ENCODE measurements around the gene BMPR1A.
A peak's percentile ranks its signal among the peaks of the same experiment; 100 is the strongest.

Gene BMPR1A

GRCh38 chr10:86956195-86956847, 199.9 kb downstream of the BMPR1A start:
- peak overlapping the region; percentile 20 to 32 for H3K4me3 ChIP-seq
- peak in 1 of 2 donors; percentile 62 for DNase-seq
- H3K27ac ChIP-seq, result peak overlapping the region; percentile 91 to 94
- H3K27me3 ChIP-seq, result no peaks in the 10 kb centered on the region
- no peaks in the 10 kb centered on the region for H3K9me3 ChIP-seq
- H3K4me1 ChIP-seq, result peaks cover 15 to 97% (median 83%) of the 10 kb centered on the region in 4 donors
- TF ChIP-seq CTCF (IDR thresholded peaks at IDR 0.05), result no peak
- peaks cover 0 to 2% (median 0%) of the 10 kb centered on the region in 3 donors for H3K36me3 ChIP-seq
- intact Hi-C loops (cut with DNase I; ENCODE audit: low total_unique reads), result no loop called here

DNA sequence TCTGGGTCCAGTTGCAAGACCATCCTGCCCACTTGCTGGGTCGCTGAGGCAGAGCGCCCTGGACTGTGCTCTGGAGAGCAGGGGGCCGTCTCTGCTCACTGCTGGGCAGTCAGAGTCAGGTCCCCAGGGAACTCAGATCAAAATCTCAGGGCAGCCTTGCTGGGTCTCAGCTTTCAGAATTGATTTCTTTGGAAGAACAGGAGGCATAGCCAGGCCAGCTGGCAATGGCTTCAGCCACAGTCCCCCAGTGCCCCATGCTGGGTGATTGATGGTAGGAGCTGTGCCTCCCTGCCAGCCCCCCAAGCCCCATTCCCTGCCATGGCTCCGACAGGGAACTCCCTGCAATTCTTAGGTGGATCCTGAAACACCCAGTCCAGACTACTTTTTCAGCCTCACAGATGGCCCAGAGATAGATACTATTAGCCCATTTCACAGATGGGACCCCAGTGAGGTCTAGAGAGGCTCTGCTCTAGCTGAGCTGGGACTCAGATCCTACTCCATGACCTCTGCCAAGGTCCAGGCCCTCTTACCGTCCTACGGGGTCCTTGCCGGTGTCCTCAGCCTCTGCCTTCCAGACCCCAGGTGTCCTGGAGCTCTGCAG, 200.5 kb downstream of the BMPR1A start:
- H3K27ac ChIP-seq, result peak overlapping the region; percentile 91 to 94
- H3K36me3 ChIP-seq, result peaks cover 0 to 6% (median 0%) of the 10 kb centered on the region in 3 donors
- intact Hi-C loops (cut with DNase I; ENCODE audit: low total_unique reads), result no loop called here
- no peaks in the 10 kb centered on the region for H3K27me3 ChIP-seq
- H3K4me3 ChIP-seq, result peak overlapping the region; percentile 20 to 32
- TF ChIP-seq CTCF (IDR thresholded peaks at IDR 0.05), result no peak
- peaks cover 15 to 91% (median 83%) of the 10 kb centered on the region in 4 donors for H3K4me1 ChIP-seq
- H3K9me3 ChIP-seq, result no peaks in the 10 kb centered on the region
- peak in 1 of 2 donors; percentile 79 for DNase-seq

DNA sequence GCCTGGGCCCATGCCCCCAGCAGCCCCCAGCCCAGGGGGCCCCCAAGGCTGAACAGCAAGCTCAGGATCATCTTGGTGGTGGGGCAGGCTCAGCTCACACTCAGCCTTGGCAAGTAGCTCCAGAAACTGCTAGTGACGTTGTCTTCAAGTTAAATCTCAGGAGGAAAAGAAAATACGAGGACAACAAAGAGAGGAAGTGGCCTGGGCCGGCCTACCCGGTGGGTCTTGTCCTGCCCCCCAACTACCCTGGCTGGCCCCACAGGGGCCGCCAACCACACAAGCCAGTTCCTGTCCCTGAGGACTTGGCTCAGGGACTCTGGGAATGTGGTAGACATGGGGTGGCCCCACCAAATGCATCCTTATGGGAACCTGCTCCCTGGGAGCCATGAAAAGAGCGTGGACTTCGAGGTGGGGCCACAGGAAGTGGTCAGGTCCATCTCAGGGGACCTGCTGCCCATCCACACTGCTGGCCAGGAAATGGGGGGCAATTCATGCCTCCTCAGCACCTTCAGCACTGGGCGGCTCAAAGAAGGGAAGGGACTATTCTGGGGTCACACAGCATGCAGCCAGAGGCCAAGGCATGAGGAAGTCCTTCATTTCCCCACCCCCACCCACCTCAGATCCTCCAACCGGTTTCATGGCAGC, 201.2 kb downstream of the BMPR1A start, which contains the start of gene MMRN2:
Gene MMRN2, minus strand, starts transcription at position 145 of the 645 bp plus-strand sequence. Its CDS starts 74 bp downstream, at position 71.
- Histone ChIP-seq H3K4me1 (peaks cover 15 to 84% (median 83%) of the 10 kb centered on the region in 4 donors), H3K9me3 (no peaks in the 10 kb centered on the region), H3K36me3 (peaks cover 0 to 6% (median 0%) of the 10 kb centered on the region in 3 donors), H3K27me3 (no peaks in the 10 kb centered on the region), H3K4me3 (peak within 1 kb of the TSS; percentile 49 to 50), H3K27ac (peak within 1 kb of the TSS; percentile 91 to 94)
- no peak for TF ChIP-seq CTCF (IDR thresholded peaks at IDR 0.05)
- intact Hi-C loops (cut with DNase I; ENCODE audit: low total_unique reads), result no loop called here
- peak in 1 of 2 donors; percentile 77 for DNase-seq

GRCh38 chr10:86958116-86958900, 201.9 kb downstream of the BMPR1A start, which contains the start of gene SNCG:
Gene SNCG (plus strand): TSS chr10:86958599. CDS start chr10:86958698, 99 bp downstream.
- Histone ChIP-seq H3K27ac (peak within 1 kb of the TSS; percentile 91 to 94), H3K4me1 (peaks cover 14 to 79% (median 77%) of the 10 kb centered on the region in 4 donors), H3K4me3 (peak within 1 kb of the TSS; percentile 49 to 50), H3K9me3 (no peaks in the 10 kb centered on the region), H3K27me3 (no peaks in the 10 kb centered on the region), H3K36me3 (peaks cover 0 to 6% (median 0%) of the 10 kb centered on the region in 3 donors)
- no peak for TF ChIP-seq CTCF (IDR thresholded peaks at IDR 0.05)
- DNase-seq, result peak; percentile 43 to 89
- intact Hi-C loops (cut with DNase I; ENCODE audit: low total_unique reads), result no loop called here
